Esophagus squamous epithelium (tissue), 4 donors: ENCODE measurements around the gene COX7A1.
A peak's percentile ranks its signal among the peaks of the same experiment; 100 is the strongest.

Source experiments
- POLR2A ChIP-seq, 4 donors: fragments of 450-650 bp; IDR thresholded peaks; one replicate each; pipeline ENCODE4 v1.6.1; 2017; ENCODE audit warnings: antibody characterized with exemption in 4 of 4, mild to moderate bottlenecking in 4 of 4, moderate library complexity in 3 of 4
- TF ChIP-seq, protein P1 (sequence below), 6 experiments: fragments of 450-650 bp in 4 of 6; fragments of 200-600 bp in 2 of 6; sonication (generic) in 2 of 6; IDR thresholded peaks; one replicate each; pipeline ENCODE4 v1.5.1; 2016 to 2019; ENCODE audit warnings: antibody characterized with exemption in 6 of 6, mild to moderate bottlenecking in 4 of 6, moderate library complexity in 4 of 6

DNA sequence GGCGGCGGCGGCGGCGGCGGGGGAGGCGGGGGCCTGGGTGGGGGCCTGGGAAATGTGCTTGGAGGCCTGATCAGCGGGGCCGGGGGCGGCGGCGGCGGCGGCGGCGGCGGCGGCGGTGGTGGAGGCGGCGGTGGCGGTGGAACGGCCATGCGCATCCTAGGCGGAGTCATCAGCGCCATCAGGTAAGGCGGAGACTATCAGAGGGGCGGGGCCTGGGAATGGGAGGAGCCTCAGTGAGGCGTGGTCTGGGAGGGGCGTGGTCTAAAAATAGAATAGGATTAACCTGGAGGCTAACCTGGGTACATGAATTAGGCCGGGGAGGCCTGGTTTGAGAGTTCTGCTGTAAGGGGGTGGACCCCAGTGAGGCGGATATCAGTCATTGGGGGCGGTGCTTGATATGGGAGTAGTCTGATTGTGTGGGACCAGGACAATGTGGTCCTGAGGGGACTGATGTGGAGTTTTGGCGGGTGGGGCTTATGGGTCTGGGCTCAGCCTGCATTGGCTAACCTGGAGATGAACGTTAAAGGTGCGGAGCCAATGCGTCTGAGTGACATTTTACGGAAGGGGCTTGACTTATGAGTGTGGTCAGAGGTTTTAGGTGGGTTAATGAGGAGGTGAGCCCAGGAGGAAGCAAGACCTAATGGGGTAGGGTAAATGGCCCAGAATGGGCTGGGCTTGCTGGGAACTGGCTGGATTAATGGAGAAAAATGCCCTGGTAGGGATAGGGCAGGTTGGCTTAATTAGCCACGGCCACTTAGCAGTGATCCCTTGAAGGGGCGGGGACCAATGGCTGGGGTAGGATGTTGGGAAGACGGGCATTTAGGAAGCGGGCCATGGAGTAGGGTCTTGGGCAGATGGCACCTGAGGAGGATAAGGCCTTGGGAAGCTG, 11.0 kb downstream of the COX7A1 start:
- TF ChIP-seq, protein P1, sequence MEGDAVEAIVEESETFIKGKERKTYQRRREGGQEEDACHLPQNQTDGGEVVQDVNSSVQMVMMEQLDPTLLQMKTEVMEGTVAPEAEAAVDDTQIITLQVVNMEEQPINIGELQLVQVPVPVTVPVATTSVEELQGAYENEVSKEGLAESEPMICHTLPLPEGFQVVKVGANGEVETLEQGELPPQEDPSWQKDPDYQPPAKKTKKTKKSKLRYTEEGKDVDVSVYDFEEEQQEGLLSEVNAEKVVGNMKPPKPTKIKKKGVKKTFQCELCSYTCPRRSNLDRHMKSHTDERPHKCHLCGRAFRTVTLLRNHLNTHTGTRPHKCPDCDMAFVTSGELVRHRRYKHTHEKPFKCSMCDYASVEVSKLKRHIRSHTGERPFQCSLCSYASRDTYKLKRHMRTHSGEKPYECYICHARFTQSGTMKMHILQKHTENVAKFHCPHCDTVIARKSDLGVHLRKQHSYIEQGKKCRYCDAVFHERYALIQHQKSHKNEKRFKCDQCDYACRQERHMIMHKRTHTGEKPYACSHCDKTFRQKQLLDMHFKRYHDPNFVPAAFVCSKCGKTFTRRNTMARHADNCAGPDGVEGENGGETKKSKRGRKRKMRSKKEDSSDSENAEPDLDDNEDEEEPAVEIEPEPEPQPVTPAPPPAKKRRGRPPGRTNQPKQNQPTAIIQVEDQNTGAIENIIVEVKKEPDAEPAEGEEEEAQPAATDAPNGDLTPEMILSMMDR (IDR thresholded peaks at IDR 0.05): no peak
- TF ChIP-seq POLR2A (IDR thresholded peaks at IDR 0.05): peak in 1 of 4 donors; percentile 75
